Jurkat, Clone E6-1 (cell line): ENCODE results near the gene KIAA0319L.

Experiments
- DNase-seq: peaks from one replicate; pipeline ENCODE4 v3.0.0-alpha.2; 2011; ENCODE audit warnings: low read depth, low spot score
- H3K4me3 ChIP-seq: 2 replicates; pipeline ENCODE4 v1.5.1; 2011; ENCODE audit warnings: mild to moderate bottlenecking, low read length, control low read depth, moderate library complexity

Gene KIAA0319L

DNA sequence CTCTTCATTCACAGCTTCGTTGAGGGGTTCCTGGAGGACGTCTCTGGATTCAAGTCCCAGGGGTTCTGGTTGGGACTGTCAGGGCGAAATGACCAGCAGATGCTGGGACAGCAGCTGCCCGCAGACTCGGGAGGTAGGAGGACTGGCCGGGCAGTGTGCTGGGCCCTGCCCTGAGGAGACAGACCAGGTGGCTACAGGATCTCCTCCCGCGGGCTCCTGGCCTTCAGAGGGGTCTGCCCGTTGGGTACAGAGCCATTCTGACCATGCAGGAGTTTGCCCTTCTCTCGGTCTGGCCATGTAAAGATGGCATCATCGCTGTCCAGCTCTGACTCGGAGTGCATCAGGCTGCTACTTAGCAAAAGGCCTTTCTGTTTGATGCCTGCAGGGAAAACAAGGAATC lies 122.5 kb downstream of the KIAA0319L start:
- DNase-seq, result no peak
- no peak overlapping the region for H3K4me3 ChIP-seq

DNA sequence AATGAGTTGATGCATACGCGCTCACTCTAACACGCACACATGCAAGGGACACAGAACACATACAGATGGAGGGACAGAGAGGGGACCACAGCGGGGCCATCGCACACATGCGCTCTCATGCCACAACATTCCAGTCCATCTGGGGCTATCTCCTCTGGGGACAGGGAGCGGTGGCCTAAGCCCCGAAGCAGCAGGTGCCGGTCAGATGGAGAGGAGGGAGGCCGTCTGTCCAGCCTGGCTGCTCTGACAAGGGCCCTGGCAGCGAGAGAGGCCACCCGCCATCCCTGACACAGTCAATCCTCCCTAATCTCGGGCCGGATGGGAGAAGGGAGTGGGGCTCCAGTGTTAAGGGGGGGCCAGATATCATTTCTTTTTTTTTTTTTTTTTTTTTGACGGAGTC lies 123.5 kb downstream of the KIAA0319L start:
- no peak for DNase-seq
- no peak overlapping the region for H3K4me3 ChIP-seq

DNA sequence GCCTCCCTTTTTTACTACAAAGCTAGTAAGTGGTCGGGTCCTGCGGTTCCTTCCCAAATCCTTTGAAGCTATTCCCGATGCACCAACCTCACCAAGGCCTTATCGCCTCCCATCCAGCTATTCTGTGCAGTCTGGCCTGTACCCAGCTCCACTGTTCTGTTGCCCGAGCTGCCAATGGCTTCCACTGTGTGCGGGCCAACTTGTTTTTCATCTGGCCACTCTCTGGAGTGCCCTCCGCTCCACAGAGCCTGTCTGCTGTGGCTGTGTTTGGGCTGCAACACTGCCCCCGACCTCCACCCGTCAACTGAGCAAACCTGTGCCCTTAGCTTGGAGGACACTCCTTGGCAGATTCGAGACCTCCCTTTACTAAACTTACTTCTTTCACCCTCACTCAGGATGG lies 125.0 kb downstream of the KIAA0319L start:
- no peak overlapping the region for H3K4me3 ChIP-seq
- DNase-seq, result no peak

DNA sequence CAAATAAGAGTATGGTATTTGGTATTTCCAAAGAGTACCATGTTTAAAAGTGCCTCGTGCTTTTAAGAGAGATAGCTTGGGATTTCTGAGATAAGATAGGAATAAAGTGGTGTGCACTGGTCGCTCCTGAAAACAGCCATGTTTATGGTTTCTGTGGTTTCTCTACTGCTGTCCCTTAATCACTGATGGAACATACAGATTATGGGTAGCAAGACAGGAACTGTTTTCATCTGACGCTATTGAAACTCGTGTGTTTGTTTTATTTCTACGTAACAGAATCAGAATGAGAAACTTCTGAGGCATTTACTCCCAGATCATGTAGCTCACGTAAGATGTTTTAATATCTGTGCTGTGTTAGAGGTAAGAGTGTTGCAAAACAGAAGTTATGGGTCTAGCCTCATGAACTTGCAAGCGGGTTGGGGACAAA lies 126.0 kb downstream of the KIAA0319L start:
- DNase-seq, result no peak
- no peak overlapping the region for H3K4me3 ChIP-seq

DNA sequence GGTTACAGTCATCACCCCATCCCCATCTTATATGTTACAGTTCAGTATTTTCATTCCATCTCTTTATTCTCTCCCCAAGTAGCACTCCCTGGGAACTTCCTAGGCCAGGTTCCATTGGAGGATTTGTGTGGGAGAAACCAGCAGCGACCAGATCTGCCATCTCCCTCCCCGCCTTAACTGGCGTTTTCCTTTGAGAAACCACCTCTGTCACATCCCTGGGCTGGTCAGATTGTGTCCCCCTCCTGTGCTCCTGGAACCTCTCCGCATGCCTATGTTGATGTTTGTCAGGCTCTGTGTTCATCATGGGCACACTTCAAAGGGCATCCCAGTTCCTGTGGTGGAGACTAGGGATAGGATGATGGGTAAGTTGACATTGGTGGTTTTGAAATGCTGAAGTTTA lies 126.4 kb downstream of the KIAA0319L start:
- no peak overlapping the region for H3K4me3 ChIP-seq
- no peak for DNase-seq

DNA sequence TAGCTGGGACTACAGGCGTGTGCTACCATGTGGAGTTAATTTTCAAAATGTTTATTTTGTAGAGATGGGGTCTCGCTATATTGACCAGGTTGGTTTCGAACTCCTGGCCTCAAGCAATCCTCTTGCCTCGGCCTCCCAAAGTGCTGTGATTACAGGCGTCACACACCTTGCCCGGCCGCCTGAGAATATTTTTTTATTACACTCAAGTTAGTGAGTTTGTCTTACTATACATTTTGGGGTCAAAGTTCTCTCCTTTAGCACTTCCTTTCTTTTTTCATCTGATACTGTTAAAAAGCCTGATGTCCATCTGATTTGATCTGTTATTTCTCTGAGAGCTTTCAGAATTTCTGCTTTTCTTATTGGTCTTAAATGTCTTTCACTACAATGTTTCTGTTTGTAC lies 128.8 kb downstream of the KIAA0319L start:
- DNase-seq, result no peak
- H3K4me3 ChIP-seq, result no peak overlapping the region

DNA sequence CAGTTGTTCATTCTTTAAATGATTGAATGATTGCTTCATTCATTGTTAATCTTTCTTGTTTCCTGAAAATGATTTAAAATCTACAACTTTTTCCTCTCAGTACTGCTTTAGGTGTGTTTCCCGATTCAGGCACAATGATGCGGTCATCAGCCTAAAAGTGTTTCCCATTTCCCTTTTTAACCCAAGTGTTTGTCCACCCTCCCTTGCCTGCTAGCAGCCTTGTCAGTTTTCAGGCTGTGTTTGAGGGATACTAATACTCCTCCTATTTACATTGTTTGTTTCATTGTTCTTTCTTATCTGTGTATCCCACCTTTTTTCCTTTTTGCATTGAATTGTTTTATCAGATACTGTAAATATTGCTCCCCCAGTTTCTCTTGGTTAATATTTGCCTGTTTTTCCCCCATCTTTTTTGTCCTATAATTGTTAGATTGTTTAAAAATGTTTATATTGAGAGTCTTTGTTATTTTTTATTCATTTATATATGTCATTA lies 131.1 kb downstream of the KIAA0319L start:
- no peak for DNase-seq
- no peak overlapping the region for H3K4me3 ChIP-seq

DNA sequence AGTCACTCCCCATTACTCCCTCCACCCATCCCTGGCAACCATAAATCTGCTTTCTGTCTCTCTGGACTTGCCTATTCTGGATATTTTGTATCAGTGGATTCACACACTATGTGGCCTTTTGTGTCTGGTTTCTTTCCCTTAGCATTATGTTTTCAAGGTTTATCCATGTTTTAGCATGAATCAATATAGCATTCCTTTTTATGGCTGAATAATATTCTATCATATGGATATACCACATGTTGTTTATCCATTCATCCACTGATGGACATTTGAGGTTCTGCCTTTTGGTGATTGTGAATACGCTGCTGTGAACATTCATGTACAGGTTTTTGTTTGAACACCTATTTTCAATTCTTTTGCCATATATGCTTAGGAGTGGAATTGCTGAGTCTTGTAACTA lies 148.3 kb downstream of the KIAA0319L start:
- no peak for DNase-seq
- no peak overlapping the region for H3K4me3 ChIP-seq

DNA sequence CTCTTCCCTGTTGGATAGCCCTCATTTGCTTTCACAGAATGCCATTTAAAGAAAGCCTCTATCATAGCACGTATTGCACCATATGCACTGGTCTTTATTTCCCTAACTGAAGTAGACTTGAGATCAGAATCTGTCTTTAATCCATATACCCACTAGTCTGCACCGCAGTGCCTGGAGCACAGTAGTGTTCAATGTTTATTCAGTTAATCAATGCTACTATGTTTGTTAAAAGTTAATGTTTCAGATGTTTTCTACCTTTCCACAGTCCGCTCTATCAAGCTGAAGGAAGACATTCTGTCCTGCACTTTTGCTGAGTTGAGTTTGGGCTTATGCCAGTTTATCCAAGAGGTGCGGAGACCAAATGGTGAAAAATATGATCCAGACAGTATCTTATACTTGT lies 149.5 kb downstream of the KIAA0319L start:
- DNase-seq, result no peak
- no peak overlapping the region for H3K4me3 ChIP-seq

DNA sequence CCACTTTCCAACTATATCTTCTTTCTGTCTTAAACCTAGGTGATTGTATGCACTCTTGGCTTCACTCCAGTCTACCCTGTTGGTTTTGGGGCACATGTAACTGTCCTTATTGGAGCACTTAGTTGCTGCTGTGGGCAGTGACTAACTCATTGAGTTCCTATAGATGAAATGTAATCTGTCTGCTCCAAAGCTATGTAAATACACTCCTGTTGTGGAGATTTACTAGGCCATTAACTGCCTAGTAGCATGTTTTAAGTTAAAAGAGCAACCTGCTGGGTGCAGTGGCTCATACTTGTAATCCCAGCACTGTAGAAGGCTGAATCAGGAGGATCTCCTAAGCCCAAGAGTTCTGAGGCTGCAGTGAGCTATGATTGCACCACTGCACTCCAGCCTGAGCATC lies 151.1 kb downstream of the KIAA0319L start:
- no peak for DNase-seq
- no peak overlapping the region for H3K4me3 ChIP-seq

DNA sequence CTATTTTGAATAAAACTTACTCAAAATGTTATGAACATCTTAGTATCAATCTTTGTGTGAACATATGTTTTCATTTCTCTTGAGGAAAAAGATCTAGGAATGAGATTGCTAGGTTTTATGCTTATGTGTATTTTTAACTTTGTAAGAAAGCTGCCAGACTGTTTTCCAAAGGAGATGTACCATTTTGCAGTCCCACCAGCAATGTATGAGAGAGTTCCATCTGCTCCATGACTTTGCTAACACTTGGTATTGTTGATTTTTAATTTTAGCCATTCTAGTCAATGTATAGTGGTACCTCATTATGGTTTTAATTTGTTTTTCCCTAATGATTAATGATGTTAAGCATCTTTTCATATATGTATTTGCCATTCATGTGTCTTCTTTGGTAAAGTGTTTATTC lies 156.2 kb downstream of the KIAA0319L start:
- H3K4me3 ChIP-seq, result no peak overlapping the region
- no peak for DNase-seq

DNA sequence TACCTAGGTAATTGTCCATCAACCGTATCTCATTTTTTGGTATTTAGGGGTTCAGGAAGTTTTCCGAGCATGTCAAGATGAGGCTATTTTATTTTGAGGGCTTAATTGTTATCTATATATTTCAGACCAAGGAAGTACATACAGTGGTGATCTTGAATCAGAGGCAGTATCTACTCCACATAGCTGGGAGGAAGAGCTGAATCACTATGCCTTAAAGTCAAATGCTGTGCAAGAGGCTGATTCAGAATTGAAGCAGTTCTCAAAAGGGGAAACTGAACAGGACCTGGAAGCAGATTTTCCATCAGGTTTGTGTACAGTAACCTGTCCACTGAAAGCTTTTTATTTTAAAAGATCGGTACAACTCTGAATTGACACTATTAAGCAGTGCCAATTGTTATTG lies 158.5 kb downstream of the KIAA0319L start:
- no peak for DNase-seq
- H3K4me3 ChIP-seq, result no peak overlapping the region

DNA sequence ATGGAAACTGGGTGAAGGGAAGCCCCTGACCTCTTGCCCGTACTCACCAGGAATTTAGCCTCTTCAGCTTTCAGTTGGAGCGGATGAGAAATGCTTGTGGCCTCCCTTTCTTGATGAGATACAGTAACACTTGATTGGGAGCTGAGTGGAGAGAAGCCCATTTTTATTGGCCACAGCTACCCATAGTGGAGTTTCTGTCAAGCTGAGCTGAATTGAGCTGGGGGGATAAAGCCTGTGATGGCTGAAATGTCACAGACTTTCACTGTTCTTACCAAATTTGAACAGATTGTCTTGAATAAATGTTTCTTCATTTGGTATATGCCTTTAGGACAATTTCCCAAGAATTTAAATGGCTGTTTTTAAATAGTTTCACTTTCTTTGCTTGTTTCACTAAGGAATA lies 162.8 kb downstream of the KIAA0319L start:
- no peak overlapping the region for H3K4me3 ChIP-seq
- DNase-seq, result no peak

DNA sequence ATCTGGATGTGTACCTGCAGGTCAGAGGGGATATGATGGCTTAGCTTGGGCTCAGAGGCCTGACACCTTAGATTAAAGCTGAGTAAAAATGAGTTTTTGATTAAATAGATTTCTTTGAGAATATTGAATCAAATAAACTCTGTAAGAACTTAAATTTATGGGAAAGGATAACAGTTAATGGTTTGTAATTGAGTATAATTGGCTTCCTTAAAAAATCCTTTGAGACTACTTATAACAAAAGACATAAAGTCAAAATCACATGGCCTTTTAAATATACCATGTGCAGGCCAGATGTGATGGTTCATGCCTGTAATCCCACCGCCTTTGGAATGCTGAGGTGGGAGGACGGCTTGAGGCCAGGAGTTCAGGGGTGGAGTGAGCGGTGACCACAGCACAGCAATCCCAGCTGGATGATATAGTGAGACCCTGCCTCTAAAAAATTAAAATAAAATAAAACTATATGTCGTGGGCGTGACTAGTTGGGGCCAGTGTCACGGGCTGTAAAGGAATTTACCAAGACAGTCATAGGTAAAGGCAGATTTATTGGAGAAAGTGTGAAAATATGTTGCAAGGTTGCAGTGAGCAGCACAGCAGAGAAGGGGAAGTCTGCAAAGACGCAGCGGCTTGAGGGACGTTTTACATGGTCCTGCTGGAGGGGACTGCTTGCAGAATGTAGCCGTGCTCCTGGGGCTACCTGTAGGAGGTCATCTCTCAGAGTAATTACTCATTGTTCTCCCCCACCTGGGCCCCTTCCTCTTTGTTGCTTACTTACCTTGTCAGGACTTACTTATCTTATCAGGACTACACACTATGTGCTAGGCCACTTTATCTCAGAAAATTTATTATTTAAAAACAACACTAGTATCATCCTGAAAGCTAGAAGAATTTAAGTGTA lies 166.4 kb downstream of the KIAA0319L start:
- no peak overlapping the region for H3K4me3 ChIP-seq

DNA sequence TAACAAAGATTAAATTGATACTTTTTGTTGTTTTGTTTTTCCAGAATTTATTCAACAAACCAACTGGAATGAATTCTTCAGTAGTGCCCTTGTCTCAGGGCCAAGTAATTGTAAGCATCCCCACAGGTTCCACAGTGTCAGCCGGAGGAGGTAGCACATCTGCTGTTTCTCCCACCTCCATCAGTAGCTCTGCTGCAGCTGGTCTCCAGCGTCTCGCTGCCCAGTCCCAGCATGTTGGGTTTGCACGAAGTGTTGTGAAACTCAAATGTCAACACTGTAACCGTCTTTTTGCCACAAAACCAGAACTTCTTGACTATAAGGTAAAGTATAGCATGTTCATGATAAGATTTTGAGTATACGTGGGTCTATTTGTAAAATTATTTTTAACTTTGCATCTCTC lies 170.2 kb downstream of the KIAA0319L start:
- no peak for DNase-seq

More for the DNA sequence above, 166.4 kb downstream of the KIAA0319L start:
- DNase-seq, result no peak

DNA sequence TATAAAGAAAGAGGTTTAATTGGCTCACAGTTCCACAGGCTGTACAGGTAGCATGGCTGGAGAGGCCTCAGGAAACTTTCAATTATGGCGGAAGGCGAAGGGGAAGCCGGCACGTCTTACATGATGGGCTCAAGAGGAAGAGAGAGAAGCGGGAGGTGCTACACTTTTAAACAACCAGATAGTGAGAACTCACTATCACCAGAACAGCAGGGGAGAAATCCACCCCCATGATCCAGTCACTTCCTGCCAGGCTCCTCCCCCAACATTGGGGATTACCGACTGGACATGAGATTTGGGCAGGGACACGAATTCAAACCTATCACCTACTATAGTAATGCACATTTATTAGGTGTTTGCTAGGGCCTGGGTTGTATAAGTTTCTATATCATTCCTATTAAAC lies 170.9 kb downstream of the KIAA0319L start:
- no peak overlapping the region for H3K4me3 ChIP-seq
- DNase-seq, result no peak

More for the DNA sequence above, 170.2 kb downstream of the KIAA0319L start:
- no peak overlapping the region for H3K4me3 ChIP-seq
